B cell (primary cell): Measurements from ENCODE around the gene TNFAIP8L2. TPM values are rescaled to one million over a fixed set of nuclear protein-coding genes. Genes with fewer than 3 reads are reported as not detected.

Experiments used
- ATAC-seq: fragments of 200-7000 bp; cut with Tn5 transposase; one replicate; pipeline ENCODE4 v1.10.0; 2021; ENCODE audit warnings: low read depth, mild to moderate bottlenecking, moderate number of reproducible peaks, moderate library complexity
- CTCF ChIA-PET: fragments of 350-600 bp; sonication (Branson Sonifier 250); formaldehyde crosslinking; loops from one replicate; lab custom pipeline; 2021; ENCODE audit warnings: antibody characterized with exemption, inconsistent platforms; lab: Charles Lee
- POLR2A ChIA-PET: fragments of 350-600 bp; sonication (Branson Sonifier 250); formaldehyde crosslinking; loops from one replicate; lab custom pipeline; 2021; ENCODE audit warnings: antibody characterized with exemption; lab: Charles Lee
- DNase-seq: peaks from one replicate; pipeline ENCODE4 v3.0.0; 2013
- H2AFZ ChIP-seq: 2 replicates; pipeline ENCODE4 v1.6.1; 2012; ENCODE audit warnings: mild to moderate bottlenecking, low read depth, low read length; ENCODE audit not compliant: insufficient read depth, poor library complexity, severe bottlenecking
- H3K27ac ChIP-seq, 2 donors: 1 replicate in 1 of 2; 2 replicates in 1 of 2; pipeline ENCODE4 v1.5.1; 2012 to 2013; ENCODE audit warnings: low read length in 2 of 2, mild to moderate bottlenecking in 2 of 2, moderate library complexity in 1 of 2
- H3K27me3 ChIP-seq, 4 experiments: fragments of 200-600 bp in 1 of 4; sonication (generic) in 1 of 4; replicated peaks in 1 of 4; 1 replicate in 2 of 4; 2 replicates in 2 of 4; pipeline versions ENCODE4 v1.6.1 to v1.7.0; 2013 to 2016; ENCODE audit warnings: low read length in 3 of 4, mild to moderate bottlenecking in 2 of 4, mixed read lengths in 1 of 4, moderate library complexity in 1 of 4; ENCODE audit not compliant: insufficient read depth in 4 of 4, control insufficient read depth in 3 of 4; ENCODE audit errors: control extremely low read depth in 1 of 4
- H3K36me3 ChIP-seq, 2 experiments: replicated peaks in 1 of 2; 1 replicate in 1 of 2; 2 replicates in 1 of 2; pipeline versions ENCODE4 v1.6.1 to v1.7.1; 2013; ENCODE audit warnings: low read length in 1 of 2; ENCODE audit not compliant: insufficient read depth in 2 of 2, control insufficient read depth in 1 of 2; ENCODE audit errors: control extremely low read depth in 1 of 2, extremely low read depth in 1 of 2
- H3K4me1 ChIP-seq, 2 donors: fragments of 200-600 bp in 1 of 2; sonication (generic) in 1 of 2; 1 replicate in 1 of 2; 2 replicates in 1 of 2; pipeline versions ENCODE4 v1.5.1 to v1.6.1; 2013 to 2017; ENCODE audit warnings: low read length in 2 of 2; ENCODE audit not compliant: control insufficient read depth in 2 of 2, insufficient read depth in 2 of 2
- H3K4me2 ChIP-seq: replicated peaks from 2 replicates; pipeline ENCODE3; 2012; ENCODE audit warnings: mild to moderate bottlenecking, low read depth, low read length; ENCODE audit not compliant: poor library complexity, severe bottlenecking
- H3K4me3 ChIP-seq, 5 experiments: fragments of 200-600 bp in 1 of 5; sonication (generic) in 1 of 5; 1 replicate in 3 of 5; 2 replicates in 2 of 5; pipeline versions ENCODE4 v1.5.1 to v1.7.0; 2011 to 2016; ENCODE audit warnings: low read length in 4 of 5, mild to moderate bottlenecking in 4 of 5, low read depth in 2 of 5, control low read depth in 1 of 5, moderate library complexity in 1 of 5; ENCODE audit not compliant: insufficient read depth in 1 of 5; ENCODE audit errors: control extremely low read depth in 1 of 5, extremely low read depth in 1 of 5
- H3K79me2 ChIP-seq: fragments of 200-600 bp; sonication (generic); one replicate; pipeline ENCODE4 v1.6.0; 2016; ENCODE audit warnings: low read length; ENCODE audit not compliant: control insufficient read depth, insufficient read depth
- H3K9ac ChIP-seq: fragments of 200-600 bp; sonication (generic); 2 replicates; pipeline ENCODE4 v1.6.1; 2017; ENCODE audit warnings: mild to moderate bottlenecking, low read length, moderate library complexity
- H3K9me3 ChIP-seq, 3 donors: one replicate each; pipeline versions ENCODE4 v1.6.1 to v1.7.1; 2013; ENCODE audit warnings: low read length in 2 of 3; ENCODE audit not compliant: control insufficient read depth in 2 of 3, insufficient read depth in 1 of 3; ENCODE audit errors: control extremely low read depth in 1 of 3
- H4K20me1 ChIP-seq: 2 replicates; pipeline ENCODE4 v1.6.0; 2012; ENCODE audit warnings: mild to moderate bottlenecking, low read length; ENCODE audit not compliant: insufficient read depth, control insufficient read depth, poor library complexity, severe bottlenecking
- H3K27ac Mint-ChIP-seq: one replicate; pipeline ENCODE4 v1.8.0; 2021; ENCODE audit warnings: mixed read lengths
- H3K27me3 Mint-ChIP-seq: one replicate; pipeline ENCODE4 v1.8.0; 2021; ENCODE audit warnings: mixed read lengths
- H3K4me1 Mint-ChIP-seq: one replicate; pipeline ENCODE4 v1.8.0; 2021; ENCODE audit warnings: mixed read lengths
- H3K4me3 Mint-ChIP-seq: one replicate; pipeline ENCODE4 v1.8.0; 2021; ENCODE audit warnings: mixed read lengths
- H3K9me3 Mint-ChIP-seq: one replicate; pipeline ENCODE4 v1.8.0; 2022; ENCODE audit warnings: mixed read lengths; ENCODE audit not compliant: insufficient read depth
- CTCF ChIP-seq: fragments of 200-600 bp; IDR thresholded peaks from one replicate; pipeline ENCODE4 v1.8.0; 2022; ENCODE audit warnings: antibody characterized with exemption, mild to moderate bottlenecking
- EZH2 ChIP-seq: IDR thresholded peaks from 2 replicates; pipeline ENCODE4 v1.6.1; 2012; ENCODE audit warnings: borderline replicate concordance, low read depth, mild to moderate bottlenecking, moderate library complexity, low read length; ENCODE audit not compliant: insufficient read depth, poor library complexity, severe bottlenecking
- WGBS: methylation state at CpG from one replicate; pipeline ENCODE4 v1.1.5; 2013; ENCODE audit warnings: missing lambda C conversion rate; ENCODE audit not compliant: insufficient coverage; 5-methylcytosine and 5-hydroxymethylcytosine counted together
- intact Hi-C: fragments of 100-400 bp; cut with micrococcal nuclease; formaldehyde crosslinking; loops from one replicate; pipeline ENCODE4 v1.10.0; 2022
- polyA plus RNA-seq: library from polyadenylated mRNA; depleted of rRNA; stranded (reverse); fragments of >200 nt; gene quantifications from 2 replicates; pipeline ENCODE4 v1.2.3, GENCODE V29; 2012
- total RNA-seq, 2 donors: library from RNA; stranded (reverse); fragments of 120-200 nt in 1 of 2; gene quantifications; 1 replicate in 1 of 2; 2 replicates in 1 of 2; pipeline versions ENCODE4 v1.2.3 to v1.2.4, GENCODE V29; 2013 to 2022

The TNFAIP8L2 gene
- total and polyA plus RNA-seq, 2 donors (not counting 1 experiment from before 2014, with no cell fraction given): 9.1 to 14.9 TPM

GRCh38 chr1:151135433-151136385 lies 20.7 kb upstream of the TNFAIP8L2 start:
- ATAC-seq (no peak), DNase-seq (no peak)
- no peak overlapping the region for H3K27ac Mint-ChIP-seq
- H3K9me3 Mint-ChIP-seq: no peaks in the 10 kb centered on the region
- Histone ChIP-seq H3K36me3 (no peaks in the 10 kb centered on the region), H3K4me2 (no peak overlapping the region), H3K79me2 (no peaks in the 10 kb centered on the region), H3K9me3 (no peaks in the 10 kb centered on the region), H3K27me3 (peaks cover 0 to 4% (median 0%) of the 10 kb centered on the region in 4 experiments), H3K4me1 (peaks cover 6 to 12% of the 10 kb centered on the region in 2 donors), H4K20me1 (no peaks in the 10 kb centered on the region), H3K9ac (no peak overlapping the region), H3K4me3 (no peak overlapping the region), H3K27ac (no peak overlapping the region), H2AFZ (no peak overlapping the region)
- H3K4me1 Mint-ChIP-seq: peaks cover 11% of the 10 kb centered on the region
- CTCF ChIA-PET: interaction anchor here (0.6 to 0.8 kb wide), 2 partner anchors 8 to 35 kb away, joined by 3 read pairs; no protein-coding TSS in a partner anchor
- WGBS: 88% methylated on average over 8 of the region's 12 CpGs
- TF ChIP-seq EZH2: no peak
- no peak for TF ChIP-seq CTCF
- H3K4me3 Mint-ChIP-seq: no peak overlapping the region
- intact Hi-C loops: no loop called here
- POLR2A ChIA-PET: no interaction called here
- H3K27me3 Mint-ChIP-seq: no peaks in the 10 kb centered on the region

- no peaks in the 10 kb centered on the region for H3K36me3 ChIP-seq
- intact Hi-C loops: no loop called here
- Mint-ChIP-seq H3K4me3 (no peak overlapping the region), H3K9me3 (no peaks in the 10 kb centered on the region), H3K4me1 (peaks cover 3% of the 10 kb centered on the region), H3K27ac (no peak overlapping the region), H3K27me3 (no peaks in the 10 kb centered on the region)
- ChIA-PET CTCF (no interaction called here), POLR2A (no interaction called here)
- no peak overlapping the region for H3K9ac ChIP-seq
- H3K4me1 ChIP-seq: peaks cover 0 to 4% of the 10 kb centered on the region in 2 donors
- no peak for TF ChIP-seq EZH2
- TF ChIP-seq CTCF: no peak
- no peaks in the 10 kb centered on the region for H4K20me1 ChIP-seq
- H3K4me3 ChIP-seq: no peak overlapping the region
- no peaks in the 10 kb centered on the region for H3K9me3 ChIP-seq
- H3K27me3 ChIP-seq: no peaks in the 10 kb centered on the region
- no peaks in the 10 kb centered on the region for H3K79me2 ChIP-seq
- H2AFZ ChIP-seq: no peak overlapping the region
- no peak for ATAC-seq
- H3K27ac ChIP-seq: no peak overlapping the region
- 97% methylated on average over 6 of the region's 7 CpGs for WGBS
- DNase-seq: no peak
- no peak overlapping the region for H3K4me2 ChIP-seq
Observed at GRCh38 chr1:151137789-151138188, 18.7 kb upstream of the TNFAIP8L2 start.
